OCI-LY7 (cell line): ENCODE data around the gene DYRK2.

ENCODE experiments used
- CTCF ChIP-seq: fragments of 200-600 bp; sonication (generic); conservative IDR thresholded peaks from 2 replicates; pipeline ENCODE4 v1.5.1; 2014; ENCODE audit warnings: mild to moderate bottlenecking, antibody characterized with exemption, low read length, moderate library complexity, mixed read lengths
- EZH2phosphoT487 ChIP-seq: fragments of 200-600 bp; sonication (generic); IDR thresholded peaks from 2 replicates; pipeline ENCODE4 v1.6.1; 2018; ENCODE audit warnings: low read depth, borderline replicate concordance, mild to moderate bottlenecking, mixed run types, antibody characterized with exemption, low read length, moderate library complexity, mixed read lengths

GRCh38 chr12:67665679-67666078 lies 17.1 kb downstream of the DYRK2 start:
- TF ChIP-seq CTCF = no peak
- no peak for TF ChIP-seq EZH2phosphoT487
